Activated CD4-positive, alpha-beta T cell treated with anti-CD3 and anti-CD28 coated beads, Interleukin-2, Interleukin-4, amounts not matched to agents 100 ng/mL and 50 ng/mL, durations not matched to agents 16 hours and 8 hours (primary cell): ENCODE results near the gene FRZB.
A peak's percentile ranks its signal among the peaks of the same experiment; 100 is the strongest.
"Not testable (repeated sequence)": the region's sequence is repeated elsewhere in the genome, so short reads cannot be mapped to it uniquely, and the experiment has no call there.

Source experiments
- DNase-seq: peaks from one replicate; pipeline ENCODE4 v3.0.0-alpha.2; 2020; ENCODE audit warnings: low spot score

The FRZB gene

DNA sequence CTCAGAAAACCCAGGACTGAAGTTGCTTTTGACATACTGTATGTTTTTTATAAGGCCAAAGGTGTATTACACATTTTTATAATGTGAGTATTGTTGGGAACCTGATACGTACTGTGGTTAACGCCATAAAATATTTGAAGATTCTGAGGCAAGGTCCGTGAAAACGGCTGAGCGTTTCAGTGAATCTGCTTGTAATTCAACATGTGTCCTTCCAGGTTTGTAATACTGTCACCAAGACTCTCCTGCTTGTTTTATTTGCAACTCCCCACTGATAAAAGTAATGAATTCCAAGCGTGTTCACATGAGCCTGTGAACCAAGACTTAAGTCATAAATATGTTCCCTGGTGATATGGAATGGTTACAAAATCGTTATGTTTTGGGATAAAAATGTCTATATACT, 23.9 kb upstream of the FRZB start:
- no peak for DNase-seq

DNA sequence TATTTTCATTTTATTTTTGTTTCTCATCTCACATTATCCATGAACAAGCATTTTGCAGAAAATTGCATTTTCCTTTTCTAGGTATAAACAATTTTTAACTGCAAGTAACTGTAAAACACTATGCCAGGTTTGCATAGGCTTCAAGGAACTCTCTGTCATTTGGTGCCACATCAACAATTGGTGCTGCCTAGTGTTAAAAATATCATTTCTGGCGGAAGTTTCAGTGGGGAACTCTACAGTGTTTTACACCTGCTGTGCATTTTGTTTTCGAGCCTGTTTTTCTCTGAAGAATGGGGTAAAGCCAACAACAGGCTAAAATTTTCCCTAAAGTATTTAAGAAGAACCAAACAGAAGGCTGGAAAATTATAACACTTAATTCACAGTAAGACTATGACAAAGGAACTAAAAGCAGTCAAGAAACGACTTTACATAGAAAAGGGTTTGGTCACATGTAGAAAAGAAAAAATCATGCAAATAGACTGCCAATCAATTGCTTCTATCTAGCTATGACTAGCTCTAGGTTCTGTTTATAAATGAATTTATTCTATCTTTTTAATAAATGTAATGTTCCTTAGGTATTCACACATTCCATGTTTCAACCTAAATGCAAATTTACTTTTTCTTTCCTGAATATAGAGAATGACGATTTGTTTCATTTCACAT, 21.4 kb upstream of the FRZB start:
- DNase-seq = no peak

DNA sequence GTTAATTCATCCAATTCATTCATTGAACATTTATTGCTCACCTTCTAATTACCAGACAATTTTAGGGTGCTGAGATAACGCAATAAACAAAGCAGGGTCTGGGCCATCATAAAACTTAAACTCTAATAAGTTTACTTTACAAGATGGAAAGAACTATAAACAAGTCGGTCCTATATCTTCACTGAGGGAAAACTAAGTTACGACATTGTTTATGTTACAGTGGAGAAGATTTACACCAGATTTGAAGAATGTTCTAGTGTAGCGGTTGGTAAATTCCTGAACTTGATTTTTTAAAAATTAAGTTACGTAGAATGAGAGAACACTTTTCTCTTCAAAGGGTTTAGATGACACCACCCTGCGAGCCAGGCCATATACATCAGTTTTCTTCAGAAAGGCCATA, 20.7 kb upstream of the FRZB start:
- DNase-seq = no peak

DNA sequence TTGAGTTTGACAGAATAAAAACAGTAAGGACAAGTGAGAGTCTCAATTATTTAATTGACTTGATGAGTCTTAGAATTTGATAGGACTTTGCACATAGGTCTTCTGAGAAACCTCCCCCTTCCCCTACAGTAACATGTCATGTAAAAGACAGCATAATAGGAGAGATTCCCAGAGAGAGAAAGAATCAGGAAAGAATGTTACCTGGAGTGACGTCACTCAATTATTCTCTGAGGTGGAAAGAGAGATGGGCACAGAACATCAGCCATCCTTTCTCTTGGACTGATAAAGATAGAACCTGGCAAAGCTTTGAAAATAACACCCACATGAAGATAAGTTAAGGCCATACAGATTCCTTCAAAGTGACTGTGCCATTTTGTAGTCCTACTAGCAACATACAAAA, 19.3 kb upstream of the FRZB start:
- DNase-seq = no peak

DNA sequence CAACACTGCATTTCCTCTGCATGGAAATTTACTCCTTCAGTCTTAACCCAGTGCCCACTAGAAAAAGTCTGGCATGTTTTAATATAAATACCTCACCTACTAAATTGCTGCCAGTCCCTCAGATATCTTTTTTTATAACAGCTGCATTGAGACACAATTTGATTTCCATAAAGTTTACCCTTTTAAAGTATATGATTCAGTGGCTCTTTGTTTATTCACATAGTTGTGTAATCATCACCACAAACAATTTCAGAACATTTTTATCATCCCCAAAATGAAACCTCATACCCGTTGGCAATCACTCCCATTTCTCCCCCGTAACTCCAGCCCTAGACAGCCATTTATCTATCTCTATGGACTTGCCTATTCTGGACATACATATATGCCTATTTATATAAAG, 17.0 kb upstream of the FRZB start:
- no peak for DNase-seq

DNA sequence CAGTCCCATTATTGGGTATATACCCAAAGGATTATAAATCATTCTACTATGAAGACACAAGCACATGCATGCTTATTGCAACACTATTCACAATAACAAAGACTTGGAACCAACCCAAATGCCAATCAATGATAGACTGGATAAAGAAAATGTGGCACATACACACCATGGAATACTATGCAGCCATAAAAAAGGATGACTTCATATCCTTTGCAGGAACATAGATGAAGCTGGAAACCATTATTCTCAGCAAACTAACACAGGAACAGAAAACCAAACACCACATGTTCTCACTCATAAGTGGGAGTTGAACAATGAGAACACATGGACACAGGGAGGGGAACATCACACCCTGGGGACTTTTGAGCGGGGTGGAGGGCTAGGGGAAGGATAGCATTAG, 13.7 kb upstream of the FRZB start:
- DNase-seq = not testable (repeated sequence)

DNA sequence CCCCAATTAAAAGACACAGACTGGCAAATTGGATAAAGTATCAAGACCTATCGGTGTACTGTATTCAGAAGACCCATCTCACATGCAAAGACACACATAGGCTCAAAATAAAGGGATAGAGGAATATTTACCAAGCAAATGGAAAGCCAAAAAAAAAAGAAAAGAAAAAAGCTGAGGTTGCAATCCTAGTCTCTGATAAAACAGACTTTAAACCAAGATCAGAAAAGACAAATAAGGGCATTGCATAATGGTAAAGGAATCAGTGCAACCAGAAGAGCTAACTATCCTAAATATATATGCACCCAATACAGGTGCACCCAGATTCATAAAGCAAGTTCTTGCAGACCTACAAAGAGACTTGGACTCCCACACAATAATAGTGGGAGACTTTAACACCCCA, 10.2 kb upstream of the FRZB start:
- not testable (repeated sequence) for DNase-seq

DNA sequence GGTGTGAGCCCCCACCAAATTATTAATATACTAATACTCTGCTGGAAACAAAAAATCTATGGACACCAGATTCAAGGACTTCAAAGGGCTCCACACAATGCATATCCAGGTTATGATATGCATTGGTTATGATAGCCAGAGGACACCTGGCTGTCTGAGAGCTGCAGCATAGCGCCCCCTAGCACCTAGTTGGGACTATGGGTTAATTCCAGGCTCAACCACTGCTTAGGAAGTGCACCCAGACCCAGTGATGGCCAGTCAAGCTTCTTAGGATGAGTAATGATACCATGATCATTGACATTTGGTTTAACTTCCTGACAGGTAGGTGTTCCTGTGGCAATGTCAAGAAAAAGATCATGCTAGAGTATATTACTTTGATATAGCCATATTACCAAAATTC, 3.8 kb upstream of the FRZB start:
- DNase-seq = peak; percentile 6

DNA sequence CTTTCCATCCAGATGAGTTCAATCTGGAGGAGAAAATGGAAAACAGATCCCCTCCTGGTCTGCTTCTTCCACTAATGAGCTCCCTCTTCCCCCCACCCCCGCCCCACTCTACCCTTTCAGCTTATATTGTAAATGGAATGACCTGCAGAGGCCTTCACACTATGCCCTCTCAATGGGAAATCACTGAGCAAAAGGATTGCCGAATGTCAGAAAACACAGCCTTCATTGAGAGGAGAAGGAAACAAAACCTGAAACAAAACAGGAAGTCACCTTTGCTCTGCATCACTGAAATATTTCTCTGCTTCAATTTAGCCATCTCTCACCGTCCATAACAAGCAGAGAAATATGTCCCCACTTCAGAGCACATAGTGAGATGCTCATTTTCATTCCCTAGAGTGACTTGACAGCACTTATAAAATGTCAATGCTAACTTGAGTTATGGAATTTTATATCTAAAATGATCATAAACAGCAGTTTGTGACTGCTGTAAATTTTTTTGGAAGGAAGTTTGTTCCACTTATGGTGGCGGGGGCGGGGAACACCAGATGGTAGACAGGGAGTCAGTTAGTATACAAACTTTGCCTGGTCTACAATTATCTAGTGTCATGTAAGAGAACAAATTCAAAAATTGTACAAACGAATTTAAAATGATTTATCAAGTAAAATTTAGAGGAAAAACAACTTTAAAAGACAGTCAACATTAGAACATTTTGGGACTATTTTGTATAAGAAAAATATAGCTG, 1.8 kb upstream of the FRZB start:
- no peak for DNase-seq

DNA sequence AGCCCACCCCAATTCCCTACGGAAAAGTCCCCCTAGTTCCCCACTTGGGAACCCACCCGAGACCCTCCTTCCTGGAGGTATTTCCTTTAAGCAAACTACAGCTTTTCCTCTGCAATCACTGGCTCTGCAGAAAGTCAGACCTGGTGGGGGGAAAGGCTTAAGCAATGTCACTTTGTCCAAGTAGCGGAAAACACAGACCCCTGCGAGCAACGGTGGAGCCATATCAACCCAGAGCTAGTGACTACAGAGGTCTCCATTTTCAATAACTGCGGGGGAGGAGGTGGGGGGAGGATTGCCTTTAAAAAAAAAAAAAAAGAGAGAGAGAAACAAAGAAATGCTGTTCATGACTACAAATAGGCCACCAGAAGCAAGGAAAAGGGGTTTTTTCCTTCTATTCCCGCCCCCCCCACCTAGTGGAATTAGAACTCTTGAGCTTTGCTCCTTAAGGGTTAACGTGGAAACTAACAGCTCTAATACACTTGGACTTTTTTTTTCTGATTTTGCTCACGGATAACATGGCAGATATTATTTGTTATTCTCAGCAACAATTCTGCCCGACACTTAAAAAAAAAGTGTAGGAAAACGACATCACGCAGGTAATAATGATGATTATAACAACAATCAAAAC, 1.1 kb upstream of the FRZB start:
- no peak for DNase-seq

DNA sequence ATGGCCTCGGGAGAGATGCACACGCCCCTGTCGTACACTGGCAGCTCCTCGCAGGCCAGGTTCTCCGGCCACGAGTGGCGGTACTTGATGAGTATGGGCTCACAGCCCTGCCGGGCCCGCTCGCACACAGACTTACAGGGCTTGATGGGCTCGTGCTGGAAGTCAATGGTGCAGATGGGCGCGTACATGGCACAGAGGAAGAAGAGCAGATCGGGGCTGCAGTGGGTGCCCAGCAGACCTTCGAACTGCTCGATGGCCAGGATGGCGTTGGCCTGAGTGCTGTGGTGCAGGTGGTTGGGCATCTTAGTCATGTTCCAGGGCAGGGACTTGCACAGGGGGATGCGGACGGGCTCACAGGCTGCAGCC, 359 bp downstream of the FRZB start:
- DNase-seq = no peak

DNA sequence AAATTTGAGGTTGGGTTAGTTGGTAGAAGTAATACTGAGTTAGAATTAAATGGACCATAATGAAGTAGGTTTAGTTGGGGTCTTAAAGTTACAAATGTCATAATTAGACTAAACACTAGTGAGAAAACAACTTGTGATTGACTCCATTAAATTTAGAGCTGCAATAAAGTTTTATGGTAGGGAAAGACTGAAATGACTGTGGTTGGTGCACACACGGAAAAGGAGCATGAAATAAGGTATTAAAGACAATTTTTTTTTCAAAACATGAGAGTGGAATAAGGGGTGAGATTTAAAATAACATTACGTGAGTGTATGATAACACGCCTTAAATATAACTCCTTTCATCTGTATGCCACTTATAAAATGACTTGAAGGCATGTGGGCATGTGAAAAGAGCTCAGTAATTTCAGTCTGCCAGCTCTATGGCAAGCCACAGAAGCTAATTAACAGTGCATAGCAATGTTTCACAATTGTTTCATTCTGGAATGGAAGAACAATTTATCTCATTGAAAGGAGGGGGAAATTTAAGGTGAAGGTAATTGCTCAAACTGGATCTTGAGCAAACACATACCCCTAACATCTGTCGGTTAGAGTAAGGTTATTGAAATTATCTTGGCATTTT, 1.4 kb downstream of the FRZB start:
- no peak for DNase-seq

DNA sequence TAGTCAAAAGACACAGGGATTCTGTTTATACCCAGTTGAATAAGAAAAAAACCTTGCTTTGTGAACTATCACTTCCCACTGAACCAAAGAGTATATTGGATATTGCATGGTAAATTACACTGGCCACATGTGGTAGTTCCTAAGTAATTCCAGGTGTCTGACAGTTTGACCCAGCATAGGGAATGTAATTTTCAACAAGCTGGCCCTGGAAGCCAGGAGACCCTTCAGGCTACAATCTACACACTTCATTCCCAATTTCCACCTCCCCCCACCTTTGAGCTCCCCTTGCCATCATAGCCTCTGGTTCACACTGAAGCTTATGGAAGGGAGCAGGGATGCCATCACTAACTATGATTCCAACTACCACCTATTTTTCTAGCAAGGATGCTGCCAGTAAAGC, 2.8 kb downstream of the FRZB start:
- DNase-seq = no peak

DNA sequence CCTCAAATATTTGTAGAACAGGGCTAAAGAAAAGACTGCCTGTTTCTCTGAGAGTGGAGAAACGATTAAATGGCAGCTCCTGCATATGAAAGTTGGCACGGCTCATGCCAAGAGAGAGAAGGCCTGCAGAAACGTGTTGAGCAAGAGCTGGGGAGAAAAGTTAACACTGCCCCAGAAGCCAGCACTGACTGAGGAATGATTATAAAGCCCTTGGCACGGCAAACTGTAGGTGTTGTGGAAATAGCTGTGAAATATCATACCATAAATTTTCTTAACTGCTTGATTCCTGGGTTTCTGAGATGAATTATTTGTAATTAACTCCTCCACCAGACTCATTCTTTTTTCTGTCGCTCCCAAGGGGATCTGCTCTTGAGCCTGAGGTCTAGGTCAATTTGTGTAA, 4.3 kb downstream of the FRZB start:
- DNase-seq = no peak

DNA sequence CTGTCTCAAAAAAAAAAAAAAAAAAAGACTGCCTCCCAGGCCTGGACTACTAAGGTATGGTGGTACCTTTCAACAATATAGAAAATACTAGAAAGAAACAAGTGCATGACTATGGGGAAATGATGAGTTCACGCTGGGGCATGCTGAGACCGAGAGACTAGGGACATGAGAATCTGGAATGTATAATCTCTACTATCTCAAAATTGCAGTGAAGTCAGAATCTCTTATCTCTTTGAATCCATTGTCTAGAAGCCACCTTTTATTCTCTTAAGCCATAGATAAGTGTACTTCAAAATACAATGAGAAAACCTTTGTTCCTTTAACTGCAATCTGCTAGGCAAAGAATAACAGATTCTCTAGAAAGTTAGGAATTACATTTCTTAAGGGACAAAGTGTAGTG, 5.6 kb downstream of the FRZB start:
- DNase-seq = no peak

DNA sequence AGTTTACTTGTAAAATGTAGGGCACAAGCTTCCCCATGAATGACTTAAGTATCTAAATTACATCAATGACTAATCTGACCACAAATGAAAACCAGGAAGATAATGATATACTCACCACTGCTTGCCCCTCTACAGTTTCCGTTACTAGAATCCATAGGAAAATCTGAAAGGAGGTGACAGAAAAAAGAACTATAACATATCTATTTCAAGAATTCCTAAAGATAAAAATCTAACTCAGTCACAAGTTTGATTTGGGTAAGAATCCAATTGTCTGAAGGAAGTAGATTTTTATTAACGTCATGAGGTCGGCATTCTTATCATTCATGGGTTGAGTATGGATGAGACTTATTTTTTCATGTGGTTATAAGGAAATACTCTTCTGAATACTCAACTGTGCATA, 7.8 kb downstream of the FRZB start:
- DNase-seq = no peak

DNA sequence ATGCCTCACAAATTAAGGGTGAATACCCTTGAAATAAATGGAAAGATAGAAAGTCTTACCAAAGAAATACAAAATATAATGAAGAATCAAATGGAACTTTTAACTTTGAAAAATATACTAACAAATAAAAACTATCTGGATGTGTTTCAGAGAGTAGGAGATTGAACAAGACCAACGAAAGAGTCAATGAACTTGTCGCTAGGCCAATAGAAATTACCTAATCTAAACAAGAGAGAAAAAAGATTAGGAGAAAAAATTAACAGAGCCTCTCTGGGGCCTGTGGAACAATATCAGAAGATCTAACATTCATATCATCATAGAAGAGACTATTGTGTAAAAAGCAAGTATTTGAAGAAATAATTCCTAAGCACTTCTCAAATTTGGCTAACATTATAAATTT, 11.1 kb downstream of the FRZB start:
- no peak for DNase-seq

DNA sequence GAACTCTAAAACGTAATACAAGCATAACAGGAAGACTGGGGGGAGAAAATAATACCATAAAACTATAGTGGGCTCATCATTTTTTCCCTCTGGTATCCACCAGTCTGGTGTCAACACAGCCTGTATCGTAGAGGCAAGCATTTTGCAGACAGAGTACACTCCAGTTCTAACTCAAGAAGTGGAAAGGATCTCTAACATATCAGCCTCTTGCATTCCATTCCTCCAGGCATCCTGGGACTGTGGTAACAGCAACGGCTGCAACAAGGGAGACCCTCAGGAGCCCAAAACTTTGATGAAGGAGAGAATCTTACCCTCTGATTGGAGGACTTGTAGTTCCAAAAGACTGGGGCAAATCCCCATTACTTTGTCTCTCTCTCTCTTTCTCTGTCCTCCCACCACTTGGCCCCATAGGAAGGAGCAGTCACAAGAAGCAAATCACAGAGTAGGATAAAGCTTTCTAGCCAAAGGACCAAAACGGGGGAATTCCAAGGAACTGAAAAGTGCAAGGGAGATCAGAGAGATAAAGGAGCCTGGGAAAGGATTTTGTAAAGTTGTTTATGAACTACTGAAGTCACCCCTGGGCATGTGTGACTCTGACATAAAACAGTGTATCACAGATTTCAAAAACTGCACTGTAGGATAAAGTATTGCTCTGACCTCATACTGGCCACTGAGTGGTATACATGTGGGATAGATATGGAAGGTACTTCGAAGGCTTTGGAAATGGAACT, 11.9 kb downstream of the FRZB start:
- DNase-seq = no peak

DNA sequence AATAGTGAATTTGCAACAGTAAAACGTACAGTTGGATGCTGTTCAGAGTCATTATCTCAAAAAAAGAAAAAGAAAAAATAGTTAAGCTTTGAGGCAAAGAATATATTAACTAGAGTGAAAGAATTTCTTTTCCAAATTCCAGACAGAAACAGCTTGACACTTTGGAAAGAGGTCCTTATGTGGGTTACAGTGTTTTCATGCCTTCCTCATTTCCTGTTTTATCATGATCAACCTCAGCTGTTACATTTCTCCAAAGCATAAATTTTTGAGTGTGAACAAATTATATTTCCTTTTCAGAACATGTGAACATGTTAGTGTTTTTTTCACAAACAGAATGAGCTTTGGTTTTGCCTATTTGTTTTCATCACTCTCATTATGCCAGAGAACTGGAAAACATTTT, 13.6 kb downstream of the FRZB start:
- no peak for DNase-seq

DNA sequence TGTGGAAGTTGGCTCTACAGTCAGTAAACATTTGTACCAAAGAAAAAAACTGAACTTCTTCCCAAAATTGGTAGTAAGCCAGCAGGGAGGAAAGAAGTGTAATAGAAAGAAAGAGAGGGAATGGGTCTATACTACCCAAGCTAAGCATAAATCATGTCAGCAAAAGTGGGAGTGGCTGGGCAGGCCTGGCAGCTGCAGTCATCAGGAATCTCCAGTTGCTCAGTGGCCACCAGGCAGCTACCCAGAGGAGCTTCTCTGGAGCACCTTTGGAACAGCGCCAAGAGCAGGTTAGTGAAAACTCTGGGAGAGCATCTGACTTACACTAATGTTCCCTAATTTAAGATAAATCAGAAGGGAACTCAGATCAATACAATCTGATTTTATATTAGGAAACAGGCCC, 14.3 kb downstream of the FRZB start:
- no peak for DNase-seq

DNA sequence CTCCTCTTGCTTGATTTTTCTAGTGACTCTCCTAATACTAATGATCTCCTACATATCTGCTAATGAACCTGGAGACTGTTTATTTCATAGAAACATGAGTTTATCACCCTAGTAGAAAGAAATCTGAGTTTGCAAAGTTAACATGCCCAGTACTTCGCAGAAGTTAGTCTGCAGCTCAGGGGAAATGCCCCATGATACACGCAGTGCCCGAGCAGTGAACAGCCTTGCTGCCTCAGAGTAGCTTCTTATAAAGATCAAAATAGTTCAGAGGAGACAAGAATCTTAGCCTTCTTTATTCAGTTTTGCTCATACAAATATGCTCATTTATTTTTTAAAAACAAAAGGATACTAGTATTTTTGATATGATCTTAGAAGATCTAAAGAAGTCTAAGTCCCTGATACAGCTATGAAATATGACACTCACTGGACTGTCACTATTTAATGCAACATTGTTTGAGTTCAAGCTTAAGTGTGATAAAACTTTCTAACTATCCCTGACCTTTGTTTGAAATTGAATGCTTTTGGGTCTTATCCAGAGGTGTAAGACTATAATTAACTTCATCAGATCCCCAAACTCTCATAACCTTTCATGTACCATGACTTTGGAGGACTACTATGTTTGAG, 20.5 kb downstream of the FRZB start:
- DNase-seq = no peak

DNA sequence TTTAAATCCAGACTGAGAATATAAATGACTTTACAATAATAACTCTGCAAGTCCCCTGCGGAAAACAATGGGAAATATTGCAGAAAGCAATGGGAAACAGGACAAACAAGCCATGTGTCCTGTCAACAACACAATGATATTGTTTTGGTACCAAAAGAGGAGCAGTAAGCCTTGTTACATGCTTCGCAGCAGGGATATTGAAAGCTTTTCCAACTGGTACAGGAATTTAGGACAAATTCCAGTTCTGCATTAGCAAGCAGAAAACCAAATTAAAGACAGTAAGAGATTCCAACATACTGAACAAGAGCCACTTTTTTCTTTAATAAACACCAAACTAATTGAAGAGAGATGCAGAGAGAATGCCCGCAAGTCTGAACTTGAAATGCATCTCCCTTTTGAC, 30.0 kb downstream of the FRZB start:
- no peak for DNase-seq
